Measurements from ENCODE around the gene FANCM.

Gene FANCM

GRCh38 chr14:45169906-45170305 lies 34.2 kb downstream of the FANCM start:
- no peak for DNase-seq (ENCODE audit: low read depth)
- H3K4me3 ChIP-seq (ENCODE audit: low read length): no peak overlapping the region
- no peak for TF ChIP-seq CTCF (IDR thresholded peaks at IDR 0.05; ENCODE audit: insufficient read depth, low read depth, low read length, missing control alignments)

- no peak overlapping the region for H3K4me3 ChIP-seq (ENCODE audit: low read length)
- no peak for TF ChIP-seq CTCF (IDR thresholded peaks at IDR 0.05; ENCODE audit: insufficient read depth, low read depth, low read length, missing control alignments)
- DNase-seq (ENCODE audit: low read depth): peak; percentile 92
Measured at GRCh38 chr14:45177076-45177475, 41.3 kb downstream of the FANCM start.

- peak; percentile 6 for DNase-seq (ENCODE audit: low read depth)
- no peak for TF ChIP-seq CTCF (IDR thresholded peaks at IDR 0.05; ENCODE audit: insufficient read depth, low read depth, low read length, missing control alignments)
- no peak overlapping the region for H3K4me3 ChIP-seq (ENCODE audit: low read length)
Measured at GRCh38 chr14:45181329-45181728, 45.6 kb downstream of the FANCM start.

- no peak for DNase-seq (ENCODE audit: low read depth)
- TF ChIP-seq CTCF (IDR thresholded peaks at IDR 0.05; ENCODE audit: insufficient read depth, low read depth, low read length, missing control alignments): no peak
- H3K4me3 ChIP-seq (ENCODE audit: low read length): no peak overlapping the region
Measured at GRCh38 chr14:45181806-45182205, 46.1 kb downstream of the FANCM start.

GRCh38 chr14:45185100-45185814 lies 49.5 kb downstream of the FANCM start:
- H3K4me3 ChIP-seq (ENCODE audit: low read length): no peak overlapping the region
- peak; percentile 23 for DNase-seq (ENCODE audit: low read depth)
- no peak for TF ChIP-seq CTCF (IDR thresholded peaks at IDR 0.05; ENCODE audit: insufficient read depth, low read depth, low read length, missing control alignments)

- no peak overlapping the region for H3K4me3 ChIP-seq (ENCODE audit: low read length)
- DNase-seq (ENCODE audit: low read depth): no peak
- TF ChIP-seq CTCF (IDR thresholded peaks at IDR 0.05; ENCODE audit: insufficient read depth, low read depth, low read length, missing control alignments): no peak
Measured at GRCh38 chr14:45194964-45195363, 59.2 kb downstream of the FANCM start.

- DNase-seq (ENCODE audit: low read depth): peak; percentile 74
- no peak for TF ChIP-seq CTCF (IDR thresholded peaks at IDR 0.05; ENCODE audit: insufficient read depth, low read depth, low read length, missing control alignments)
- no peak overlapping the region for H3K4me3 ChIP-seq (ENCODE audit: low read length)
Measured at GRCh38 chr14:45198551-45198950, 62.8 kb downstream of the FANCM start.
